Endodermal cell (in vitro differentiated cells): ENCODE data around the gene PPP2R1B. TPM values are rescaled to one million over a fixed set of nuclear protein-coding genes. Genes with fewer than 3 reads are reported as not detected.

ENCODE experiments used
- DNase-seq: peaks from one replicate; pipeline ENCODE4 v3.0.0-alpha.2; 2017
- H3K27ac ChIP-seq: 2 replicates; pipeline ENCODE4 v1.5.1; 2013; ENCODE audit warnings: mild to moderate bottlenecking, low read depth, low read length, moderate library complexity
- H3K27me3 ChIP-seq: 2 replicates; pipeline ENCODE4 v1.6.1; 2013; ENCODE audit warnings: mild to moderate bottlenecking, low read length, moderate library complexity; ENCODE audit not compliant: insufficient read depth, control insufficient read depth, poor library complexity, severe bottlenecking
- H3K36me3 ChIP-seq: 2 replicates; pipeline ENCODE4 v1.7.0; 2013; ENCODE audit warnings: mild to moderate bottlenecking, low read length, moderate library complexity; ENCODE audit not compliant: control insufficient read depth, insufficient read depth
- H3K4me1 ChIP-seq: one replicate; pipeline ENCODE4 v1.7.0; 2013; ENCODE audit warnings: low read length; ENCODE audit not compliant: control insufficient read depth, insufficient read depth
- H3K4me3 ChIP-seq: 2 replicates; pipeline ENCODE4 v1.5.1; 2013; ENCODE audit warnings: mild to moderate bottlenecking, low read length, moderate library complexity
- H3K9ac ChIP-seq: 2 replicates; pipeline ENCODE4 v1.6.1; 2013; ENCODE audit warnings: mild to moderate bottlenecking, low read length, moderate library complexity; ENCODE audit not compliant: poor library complexity, severe bottlenecking; ENCODE audit errors: extremely low read depth
- H3K9me3 ChIP-seq: 2 replicates; pipeline ENCODE4 v1.6.1; 2013; ENCODE audit warnings: mild to moderate bottlenecking, low read length, moderate library complexity; ENCODE audit not compliant: control insufficient read depth
- H3K27ac Mint-ChIP-seq: 2 replicates; pipeline ENCODE4 v1.8.0; 2020; ENCODE audit warnings: mixed read lengths
- H3K27me3 Mint-ChIP-seq: 2 replicates; pipeline ENCODE4 v1.8.0; 2021; ENCODE audit warnings: mild to moderate bottlenecking, mixed read lengths; ENCODE audit not compliant: insufficient read depth
- H3K36me3 Mint-ChIP-seq: 2 replicates; pipeline ENCODE4 v1.8.0; 2020; ENCODE audit warnings: low read depth, mixed read lengths
- H3K4me1 Mint-ChIP-seq: 2 replicates; pipeline ENCODE4 v1.8.0; 2020; ENCODE audit warnings: mixed read lengths
- H3K4me3 Mint-ChIP-seq: 2 replicates; pipeline ENCODE4 v1.8.0; 2020; ENCODE audit warnings: mild to moderate bottlenecking, moderate library complexity, mixed read lengths
- H3K9me3 Mint-ChIP-seq: 2 replicates; pipeline ENCODE4 v1.8.0; 2020; ENCODE audit warnings: mild to moderate bottlenecking, mixed read lengths
- WGBS, 2 experiments: methylation state at CpG; one replicate each; pipeline versions ENCODE4 v1.1.5 to v1.1.7; 2013; ENCODE audit warnings: missing lambda C conversion rate in 2 of 2, mixed read lengths in 1 of 2; ENCODE audit not compliant: insufficient coverage in 1 of 2, insufficient read length in 1 of 2; 5-methylcytosine and 5-hydroxymethylcytosine counted together
- total RNA-seq, 2 donors: library from RNA; stranded (reverse); fragmentation: NEBNext Ultra II Directional in 1 of 2; extraction: Animal tissue kit (Norgen Biotek cat#: 25700) in 1 of 2; gene quantifications; 2 replicates in 1 of 2; 3 replicates in 1 of 2; pipeline ENCODE4 v1.2.1, GENCODE V29; 2021
- TF ChIP-seq, protein P1 (sequence below): fragments of 200-600 bp; sonication (generic); conservative IDR thresholded peaks from 2 replicates; pipeline ENCODE4 v1.5.0; 2021; ENCODE audit warnings: antibody characterized with exemption, mild to moderate bottlenecking

The PPP2R1B gene
- total RNA-seq, 2 donors from 2014 or later = 70.0 to 89.7 TPM

DNA sequence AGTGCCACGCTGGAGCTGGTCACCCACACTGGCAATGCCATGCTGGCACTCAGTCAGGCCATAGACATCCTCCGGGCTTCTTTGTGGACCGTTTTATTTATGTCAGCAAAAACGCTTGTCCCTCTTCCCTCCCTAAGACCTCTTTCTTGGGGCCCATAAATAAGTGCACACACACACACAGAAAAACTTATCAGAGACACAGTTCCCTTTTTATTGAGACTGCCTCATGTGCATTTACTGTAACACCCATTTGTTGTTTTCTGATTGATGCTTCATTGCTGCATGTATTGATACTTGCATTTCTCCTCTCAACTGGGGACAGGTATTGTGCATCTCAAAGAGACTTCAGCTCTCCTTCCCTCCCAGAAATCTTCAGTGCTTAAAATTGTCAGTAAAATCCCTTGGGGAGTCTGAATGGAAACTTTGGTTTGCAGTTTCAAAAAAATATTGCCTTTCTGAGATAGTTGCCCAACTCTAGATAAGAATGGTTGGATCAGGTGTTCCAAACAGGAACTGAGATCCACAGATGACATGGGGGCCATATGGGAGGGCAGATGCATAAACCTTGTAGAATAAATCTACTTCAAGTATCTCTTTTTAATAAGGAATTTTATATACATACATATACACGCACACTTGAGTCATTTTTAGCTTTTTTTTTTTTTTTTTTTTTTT is 50.9 kb downstream of the PPP2R1B start:
- H3K27me3 ChIP-seq = no peaks in the 10 kb centered on the region
- Mint-ChIP-seq H3K27me3 (no peaks in the 10 kb centered on the region), H3K4me3 (no peak overlapping the region), H3K4me1 (peaks cover 13% of the 10 kb centered on the region), H3K36me3 (peaks cover 45% of the 10 kb centered on the region), H3K27ac (no peak overlapping the region), H3K9me3 (no peaks in the 10 kb centered on the region)
- TF ChIP-seq, protein P1, sequence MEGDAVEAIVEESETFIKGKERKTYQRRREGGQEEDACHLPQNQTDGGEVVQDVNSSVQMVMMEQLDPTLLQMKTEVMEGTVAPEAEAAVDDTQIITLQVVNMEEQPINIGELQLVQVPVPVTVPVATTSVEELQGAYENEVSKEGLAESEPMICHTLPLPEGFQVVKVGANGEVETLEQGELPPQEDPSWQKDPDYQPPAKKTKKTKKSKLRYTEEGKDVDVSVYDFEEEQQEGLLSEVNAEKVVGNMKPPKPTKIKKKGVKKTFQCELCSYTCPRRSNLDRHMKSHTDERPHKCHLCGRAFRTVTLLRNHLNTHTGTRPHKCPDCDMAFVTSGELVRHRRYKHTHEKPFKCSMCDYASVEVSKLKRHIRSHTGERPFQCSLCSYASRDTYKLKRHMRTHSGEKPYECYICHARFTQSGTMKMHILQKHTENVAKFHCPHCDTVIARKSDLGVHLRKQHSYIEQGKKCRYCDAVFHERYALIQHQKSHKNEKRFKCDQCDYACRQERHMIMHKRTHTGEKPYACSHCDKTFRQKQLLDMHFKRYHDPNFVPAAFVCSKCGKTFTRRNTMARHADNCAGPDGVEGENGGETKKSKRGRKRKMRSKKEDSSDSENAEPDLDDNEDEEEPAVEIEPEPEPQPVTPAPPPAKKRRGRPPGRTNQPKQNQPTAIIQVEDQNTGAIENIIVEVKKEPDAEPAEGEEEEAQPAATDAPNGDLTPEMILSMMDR = no peak
- no peak for DNase-seq
- H3K36me3 ChIP-seq = peaks cover 44% of the 10 kb centered on the region
- no peak overlapping the region for H3K9ac ChIP-seq
- 94 to 97% methylated on average over 3 to 4 of the region's 5 CpGs for WGBS, 2 experiments
- peaks cover 4% of the 10 kb centered on the region for H3K4me1 ChIP-seq
- H3K27ac ChIP-seq = no peak overlapping the region
- H3K4me3 ChIP-seq = no peak overlapping the region
- H3K9me3 ChIP-seq = no peaks in the 10 kb centered on the region

DNA sequence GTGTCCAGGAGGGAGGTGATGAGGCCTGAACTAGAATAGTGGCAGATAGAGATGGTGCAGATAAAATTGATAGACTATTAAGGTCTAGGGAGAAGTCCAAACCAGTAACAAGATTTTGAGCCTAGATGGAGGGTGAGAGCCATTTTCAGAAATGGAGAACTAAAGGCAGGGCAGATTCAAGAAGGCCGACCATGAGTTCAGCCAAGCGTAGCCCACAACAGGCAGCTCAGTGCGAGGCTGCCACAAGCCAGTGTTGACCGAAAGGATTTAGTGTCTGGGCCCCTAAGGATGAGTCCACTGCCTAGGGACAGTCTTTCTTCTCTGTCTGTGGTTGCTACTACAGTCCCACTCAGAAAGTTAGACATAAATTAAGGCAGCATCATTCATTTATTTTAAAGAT is 51.7 kb downstream of the PPP2R1B start:
- Histone ChIP-seq H3K9me3 (no peaks in the 10 kb centered on the region), H3K36me3 (peaks cover 42% of the 10 kb centered on the region), H3K4me3 (no peak overlapping the region), H3K27me3 (no peaks in the 10 kb centered on the region), H3K4me1 (peaks cover 4% of the 10 kb centered on the region), H3K9ac (no peak overlapping the region), H3K27ac (no peak overlapping the region)
- H3K4me3 Mint-ChIP-seq = no peak overlapping the region
- DNase-seq = no peak
- WGBS, 2 experiments = 83 to 88% methylated on average over 4 of the region's 4 CpGs
- peaks cover 13% of the 10 kb centered on the region for H3K4me1 Mint-ChIP-seq
- no peak overlapping the region for H3K27ac Mint-ChIP-seq
- H3K36me3 Mint-ChIP-seq = peaks cover 45% of the 10 kb centered on the region
- TF ChIP-seq, protein P1 = no peak
- H3K9me3 Mint-ChIP-seq = no peaks in the 10 kb centered on the region
- H3K27me3 Mint-ChIP-seq = no peaks in the 10 kb centered on the region

DNA sequence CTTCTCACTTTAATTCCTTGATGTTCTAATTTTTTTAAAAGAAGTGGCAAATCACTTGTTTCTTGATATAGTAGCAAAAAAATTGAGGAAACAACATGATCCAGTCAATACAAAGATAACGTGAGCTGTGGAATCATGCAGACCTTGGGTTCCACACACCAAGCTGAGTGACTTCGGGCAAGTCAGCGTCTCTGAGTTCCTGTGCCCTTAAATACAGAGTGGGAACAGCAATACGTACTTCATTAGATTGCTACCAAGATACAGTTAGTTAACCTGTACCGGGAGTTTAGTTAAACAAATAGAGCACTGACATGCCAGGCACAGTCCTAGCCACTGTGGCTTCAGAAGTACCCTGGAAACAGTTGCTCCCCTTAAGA is 58.5 kb downstream of the PPP2R1B start:
- Mint-ChIP-seq H3K4me3 (no peak overlapping the region), H3K9me3 (no peaks in the 10 kb centered on the region)
- H3K9ac ChIP-seq = no peak overlapping the region

More for the DNA sequence above, 58.5 kb downstream of the PPP2R1B start:
- Mint-ChIP-seq H3K27ac (no peak overlapping the region), H3K4me1 (no peaks in the 10 kb centered on the region), H3K27me3 (no peaks in the 10 kb centered on the region), H3K36me3 (peaks cover 56% of the 10 kb centered on the region)
- TF ChIP-seq, protein P1 = no peak
- Histone ChIP-seq H3K36me3 (peaks cover 67% of the 10 kb centered on the region), H3K27ac (no peak overlapping the region), H3K4me3 (no peak overlapping the region), H3K4me1 (no peaks in the 10 kb centered on the region), H3K27me3 (no peaks in the 10 kb centered on the region), H3K9me3 (no peaks in the 10 kb centered on the region)
- WGBS, 2 experiments = 92 to 96% methylated on average over 5 of the region's 5 CpGs
- no peak for DNase-seq
